Iris pigment epithelial cell (primary cell): ENCODE results near the gene CHMP6.
"Not testable (repeated sequence)": the region's sequence is repeated elsewhere in the genome, so short reads cannot be mapped to it uniquely, and the experiment has no call there.

Source experiments
- DNase-seq: peaks from one replicate; pipeline ENCODE4 v3.0.0-alpha.2; 2011; ENCODE audit warnings: low read depth

Gene CHMP6

DNA sequence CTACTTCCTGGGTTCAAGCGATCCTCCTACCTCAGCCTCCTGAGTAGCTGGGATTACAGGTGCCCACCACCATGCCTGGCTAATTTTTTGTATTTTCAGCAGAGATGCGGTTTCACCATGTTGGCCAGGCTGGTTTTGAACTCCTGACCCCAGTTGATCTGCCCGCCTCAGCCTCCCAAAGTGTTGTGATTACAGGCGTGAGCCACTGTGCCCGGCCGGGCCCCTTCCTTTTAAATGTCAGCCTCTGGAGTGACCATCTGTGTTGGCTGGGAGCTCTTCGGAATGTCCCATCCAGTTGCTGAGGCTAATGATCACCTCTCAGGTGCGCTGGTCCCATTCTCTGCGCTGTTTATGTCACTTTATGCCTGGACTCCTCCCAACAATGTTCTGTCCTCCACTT lies 38.7 kb downstream of the CHMP6 start:
- DNase-seq, result not testable (repeated sequence)

DNA sequence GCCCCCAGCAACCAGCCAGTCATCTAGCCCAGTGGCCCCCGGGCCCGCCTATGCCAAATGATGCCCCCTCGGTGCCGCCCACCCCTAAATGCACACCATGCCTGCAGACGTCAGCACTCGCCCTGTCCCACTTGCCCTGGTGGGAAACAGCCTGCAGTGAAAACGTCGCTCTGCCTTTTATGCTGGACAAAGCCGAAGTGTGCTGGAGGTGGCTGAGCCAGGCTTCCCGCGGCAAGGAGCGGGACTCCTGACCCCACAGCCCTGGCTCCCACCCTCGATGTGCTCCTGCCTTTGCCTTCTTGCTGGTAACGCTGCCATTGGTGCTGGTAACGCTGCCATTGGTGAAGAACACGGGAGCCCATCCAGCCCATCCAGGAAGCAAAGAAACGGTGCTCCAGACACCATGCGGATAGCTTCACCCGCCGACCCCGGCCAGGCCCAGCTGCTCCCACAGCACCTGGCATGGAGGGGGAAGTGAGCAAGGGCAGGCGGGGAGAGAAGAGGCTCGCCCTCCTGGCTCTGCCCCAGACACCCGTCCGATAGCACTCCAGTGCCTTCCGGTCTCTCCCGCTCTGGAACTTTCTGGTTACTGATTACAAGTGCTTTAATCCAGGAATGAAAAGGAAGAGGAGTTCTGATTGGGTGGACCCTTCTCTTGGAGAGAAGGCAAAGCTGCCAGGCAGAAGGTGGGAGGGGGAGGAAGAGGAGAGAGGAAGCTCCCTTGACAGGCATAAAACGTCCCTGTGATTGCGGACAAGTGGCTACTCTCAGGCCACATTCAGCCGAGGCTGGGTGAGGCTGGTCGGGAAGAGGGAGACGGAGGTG lies 39.3 kb downstream of the CHMP6 start:
- no peak for DNase-seq

DNA sequence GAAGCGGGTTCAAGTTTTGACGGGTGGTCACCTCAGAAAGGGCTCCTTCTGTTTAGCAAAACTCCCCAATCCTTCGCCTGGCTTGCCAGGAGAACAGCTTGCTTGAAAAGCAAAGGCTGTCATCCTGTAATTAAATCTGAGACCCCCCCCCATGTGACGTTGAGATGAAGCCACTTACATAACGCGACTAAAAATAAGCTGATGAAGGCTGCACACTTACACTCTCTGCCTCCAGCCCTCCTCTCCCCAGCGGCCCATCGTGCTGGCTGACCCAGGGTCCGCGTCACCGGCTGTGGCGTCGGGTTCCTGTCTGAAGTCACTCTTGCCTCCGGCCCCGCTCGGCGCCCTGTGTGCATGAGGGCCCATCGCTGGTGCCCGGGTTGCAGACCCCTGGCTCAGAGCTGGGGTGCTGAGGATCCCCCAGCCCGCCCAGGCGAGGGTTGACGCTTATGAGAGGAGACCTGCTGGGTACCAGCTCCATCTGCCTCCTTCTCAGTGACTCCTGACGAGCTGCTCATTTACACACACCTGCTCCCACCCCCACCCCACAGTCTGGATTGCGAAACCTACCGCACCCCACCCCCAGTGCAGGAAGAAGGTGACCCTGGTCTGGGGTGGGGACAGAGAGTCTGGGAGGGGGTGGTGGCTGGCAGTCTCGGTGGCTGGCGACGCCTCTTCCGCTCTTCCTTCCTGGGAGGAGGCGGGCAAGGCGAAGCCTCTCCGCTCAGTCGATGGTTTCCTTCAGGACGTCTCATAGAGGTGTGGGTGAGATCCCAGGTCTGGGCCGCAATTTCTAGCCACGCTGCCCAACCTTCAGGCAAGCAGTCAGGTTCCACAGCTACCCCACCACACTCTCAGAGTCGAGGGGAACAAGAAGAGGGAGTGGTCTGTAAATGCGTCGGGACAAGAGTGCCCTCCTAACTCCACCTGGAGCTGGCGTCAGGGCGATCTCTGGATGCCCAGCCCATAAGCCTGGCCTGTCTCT lies 40.2 kb downstream of the CHMP6 start:
- DNase-seq, result no peak

DNA sequence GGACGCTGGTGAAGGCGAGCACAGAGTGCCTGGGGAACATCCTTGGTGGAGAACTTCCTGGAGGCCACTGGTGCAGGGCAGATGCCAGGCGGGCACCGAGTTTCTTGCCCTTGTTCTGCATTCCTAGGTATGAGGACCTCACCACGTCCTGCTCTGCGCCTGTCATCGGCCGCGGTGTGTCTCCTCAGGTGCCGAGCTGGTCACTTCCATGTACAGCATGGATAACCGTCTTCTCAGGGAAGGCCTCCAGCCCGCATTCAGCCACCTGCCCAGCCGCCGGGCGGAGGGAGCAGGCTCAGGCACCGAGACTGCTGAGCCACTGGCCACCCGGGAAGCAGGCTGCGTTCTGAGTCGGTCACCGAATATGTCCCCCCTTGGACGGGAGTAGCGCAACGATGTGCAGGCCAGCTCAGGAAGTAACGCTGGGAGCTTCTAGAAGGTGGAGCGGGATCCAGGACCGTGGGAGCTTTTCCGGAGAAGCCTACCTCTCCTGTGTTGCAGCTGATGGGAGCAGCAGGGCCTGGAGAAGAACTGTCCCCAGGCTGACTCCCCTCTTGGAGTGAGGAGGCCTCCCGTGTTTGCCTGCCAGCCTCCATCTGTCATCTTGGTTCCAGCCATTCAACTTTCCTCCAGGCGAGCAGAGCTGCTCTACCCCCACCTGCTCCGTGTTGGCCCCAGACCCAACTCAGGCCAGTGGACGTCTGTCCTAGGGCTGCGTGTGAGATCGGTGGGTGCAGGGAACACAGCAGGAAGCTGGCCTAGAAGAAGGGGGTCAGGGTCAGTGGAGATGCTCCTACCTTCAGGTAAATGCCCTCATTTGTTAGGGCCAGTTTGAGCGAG lies 41.2 kb downstream of the CHMP6 start:
- no peak for DNase-seq

DNA sequence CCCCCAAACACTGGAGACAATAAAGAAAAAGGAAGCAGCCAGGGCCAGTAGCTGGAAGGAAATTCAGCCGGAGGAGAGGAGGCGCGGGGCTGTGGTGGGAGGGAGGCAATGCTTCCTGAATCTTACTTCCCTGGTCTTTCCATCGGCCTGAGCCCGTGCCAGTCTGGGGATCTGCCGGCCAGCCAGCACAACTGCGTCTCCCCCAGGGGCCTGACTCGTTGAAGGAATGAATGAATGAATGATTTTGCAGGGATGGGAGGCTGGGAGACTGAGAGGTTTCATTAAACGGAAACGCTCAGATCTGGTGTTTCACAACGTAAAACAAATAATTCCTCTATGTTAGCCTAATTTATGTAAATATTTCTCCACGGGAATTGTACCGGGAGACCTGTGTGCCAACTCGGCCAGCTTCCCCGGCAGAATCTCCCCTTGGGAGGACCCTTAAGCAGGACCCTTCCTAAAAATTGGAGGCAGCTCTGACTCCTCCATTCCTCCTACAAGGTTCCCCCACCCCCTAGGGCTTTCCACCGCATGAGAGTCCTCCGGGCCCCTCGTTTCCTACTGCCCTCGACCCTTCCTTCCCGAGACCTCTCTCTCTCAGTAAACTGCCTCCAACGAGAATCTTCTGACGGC lies 42.0 kb downstream of the CHMP6 start:
- DNase-seq, result no peak

DNA sequence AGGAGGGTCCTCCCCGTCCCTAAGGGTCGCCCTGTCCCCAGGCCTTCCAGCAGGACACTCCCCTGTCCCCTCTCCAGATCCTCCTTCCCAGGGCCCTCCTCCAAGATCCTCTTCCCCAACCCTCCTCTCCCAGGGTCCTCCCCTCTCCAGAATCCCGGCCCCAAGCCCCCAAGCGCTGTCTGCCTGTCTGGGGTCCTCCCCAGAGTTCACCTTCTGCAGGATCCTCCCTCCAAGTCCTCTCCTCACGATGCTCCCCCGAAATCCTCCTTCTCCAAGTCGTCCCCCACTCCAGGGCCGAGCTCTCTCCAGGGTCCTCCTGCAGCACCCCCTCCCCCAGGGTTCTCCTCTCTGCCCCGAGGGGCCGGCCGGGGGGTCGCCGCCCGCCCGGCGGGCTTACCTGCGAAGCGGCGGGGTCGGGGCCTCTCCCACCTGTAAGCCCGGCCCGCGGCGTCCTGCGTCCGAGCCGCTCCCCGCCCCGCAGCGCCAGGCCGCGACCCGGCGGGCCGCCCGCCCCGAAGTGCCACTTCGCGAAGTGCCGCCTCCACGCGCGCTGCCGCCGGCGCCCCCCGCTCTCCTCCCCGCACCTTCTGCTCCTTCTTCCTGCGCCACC lies 42.6 kb downstream of the CHMP6 start:
- no peak for DNase-seq

DNA sequence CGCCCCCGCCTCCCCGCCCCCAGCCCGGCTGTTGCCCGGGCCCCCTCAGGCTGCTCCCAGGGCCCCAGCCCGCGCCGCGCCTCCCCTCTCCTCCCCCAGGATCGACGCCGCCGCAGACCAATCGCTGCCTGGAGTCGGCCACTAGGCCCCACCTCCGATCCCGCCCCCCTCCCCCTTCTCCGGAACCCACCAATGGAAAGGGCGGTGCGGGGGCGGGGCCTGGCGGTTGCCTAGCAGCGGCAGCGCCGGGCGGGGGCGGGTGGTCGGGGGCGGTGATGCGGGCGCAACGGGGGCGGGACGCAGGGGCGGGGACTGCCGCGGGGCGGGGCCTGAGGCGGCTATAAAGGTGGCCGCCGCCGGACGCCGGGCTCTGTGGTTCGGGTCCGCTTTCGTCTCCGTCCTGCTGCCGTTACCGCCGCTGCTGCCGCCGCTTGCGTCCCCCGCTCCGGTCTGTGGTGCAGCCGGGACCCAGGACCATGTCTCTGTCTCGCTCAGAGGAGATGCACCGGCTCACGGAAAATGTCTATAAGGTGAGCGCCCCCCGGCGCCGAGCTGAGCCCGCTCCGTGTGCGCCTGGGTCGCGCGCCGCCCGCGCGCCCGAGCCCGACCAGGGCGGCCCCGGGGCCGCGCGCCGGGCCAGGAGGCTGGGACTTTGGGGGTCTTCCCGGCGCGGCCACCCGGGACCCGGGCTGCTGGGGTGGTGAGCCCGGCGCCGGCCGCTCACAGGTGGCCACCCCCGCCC lies 43.3 kb downstream of the CHMP6 start, which contains the start of gene BAIAP2:
BAIAP2 (plus strand) TSS at position 373 of the 742 bp plus-strand sequence; CDS start at position 477, 104 bp downstream.
- DNase-seq, result peak; percentile 92

DNA sequence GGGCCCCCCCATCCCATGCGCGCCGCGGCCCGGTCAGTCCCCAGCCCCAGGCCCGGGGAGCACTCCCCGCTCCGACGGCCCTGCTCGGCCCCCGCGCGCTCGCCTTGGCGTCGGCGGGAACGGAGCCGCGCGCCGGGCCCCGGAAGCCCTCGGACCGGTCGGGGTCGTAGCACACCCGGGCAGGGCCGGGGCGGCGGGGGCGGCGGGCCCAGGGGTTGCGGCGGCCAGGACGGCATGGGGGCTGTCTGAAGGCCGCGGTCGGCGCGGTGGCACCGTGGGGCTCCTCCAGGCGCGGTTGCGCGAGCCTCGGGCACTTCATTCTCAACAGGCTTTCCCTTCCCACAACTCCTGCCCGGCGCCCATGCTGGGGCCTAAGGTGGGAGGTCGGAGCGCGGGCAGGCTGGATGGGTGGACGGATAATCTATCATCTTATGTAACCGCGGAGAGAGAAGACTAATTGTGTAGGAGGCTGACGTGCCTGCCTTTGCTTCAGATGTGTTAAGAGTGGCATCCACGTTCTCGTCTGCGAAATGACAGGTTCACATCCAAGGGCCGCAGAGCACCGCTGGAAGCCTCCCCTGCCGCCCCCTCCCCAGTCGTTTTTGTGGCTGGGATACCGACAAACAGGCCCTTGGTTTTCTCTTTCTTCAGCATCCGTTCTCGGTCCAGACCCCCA lies 44.0 kb downstream of the CHMP6 start:
- no peak for DNase-seq

DNA sequence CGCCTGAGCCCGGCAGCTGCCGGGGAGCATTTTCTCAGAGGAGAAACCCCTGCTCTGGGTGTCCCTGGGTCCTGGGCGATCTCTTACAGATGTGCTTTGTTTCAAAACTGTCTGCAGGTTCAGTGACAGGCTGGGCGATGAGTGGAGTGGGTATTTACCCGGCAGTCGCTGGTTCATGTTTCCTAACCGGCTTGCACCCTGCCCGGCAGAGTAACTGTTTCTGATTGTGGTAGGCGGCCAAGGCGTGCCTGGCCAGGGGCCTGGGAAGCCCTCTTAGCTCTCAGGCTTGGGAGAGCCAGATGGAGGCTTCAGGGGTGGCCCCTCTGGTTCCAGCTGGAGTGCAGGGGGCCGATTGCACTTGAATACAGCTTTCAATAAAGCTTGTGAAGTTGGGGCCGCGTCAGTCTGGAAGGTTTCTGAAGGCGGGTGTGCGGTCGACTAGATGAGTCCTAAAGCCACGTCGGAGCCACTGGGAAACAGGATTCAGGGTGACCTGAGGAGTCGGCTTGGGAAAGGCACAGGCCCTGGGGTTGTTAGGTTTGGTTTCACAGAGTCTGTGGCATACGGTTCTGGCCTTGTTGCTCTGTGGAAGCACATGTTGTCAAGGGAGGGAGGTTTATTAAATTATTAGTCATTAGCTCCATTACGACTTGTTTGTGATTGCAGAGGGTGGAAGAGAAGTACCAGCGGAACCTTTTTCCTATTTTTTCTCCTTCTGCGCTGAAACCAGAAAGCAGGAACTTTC lies 44.7 kb downstream of the CHMP6 start:
- no peak for DNase-seq

DNA sequence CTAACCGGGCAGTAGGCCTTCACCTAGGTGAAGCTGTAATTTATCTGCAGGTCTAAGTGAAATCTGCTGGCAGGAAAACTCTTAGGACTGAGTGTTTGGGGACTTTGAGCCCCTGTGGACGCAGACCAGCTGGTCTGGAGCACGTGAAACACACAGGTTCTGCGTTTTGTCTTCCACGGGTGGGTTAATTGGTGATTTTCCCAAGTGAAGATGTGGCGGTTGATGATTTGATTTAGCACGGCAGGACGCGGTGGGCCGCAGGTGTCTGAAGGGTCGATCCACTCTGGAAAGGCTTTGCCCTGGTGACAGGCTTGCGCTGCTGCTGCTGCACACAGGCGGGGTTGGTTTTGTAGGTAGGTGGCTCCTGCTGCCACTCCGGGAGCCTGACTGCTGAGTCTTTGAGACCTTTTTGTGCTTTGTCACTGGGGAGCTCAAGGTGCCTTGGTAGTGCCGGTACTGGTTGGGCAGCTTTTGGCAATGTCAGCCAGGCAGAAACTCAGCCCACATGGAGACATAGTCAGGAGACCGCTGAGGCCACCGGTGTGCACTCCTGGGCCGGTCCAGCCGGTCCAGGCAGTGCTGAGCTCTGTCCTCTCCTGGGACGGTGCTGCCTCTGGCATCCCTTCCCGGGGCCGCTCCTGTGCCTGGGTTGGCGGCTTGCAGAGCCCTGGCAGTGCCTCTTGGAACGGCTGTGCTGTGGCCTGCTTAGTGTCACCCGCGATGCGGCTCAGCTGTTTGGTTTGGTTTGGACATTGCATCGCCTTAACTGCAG lies 45.6 kb downstream of the CHMP6 start:
- no peak for DNase-seq

DNA sequence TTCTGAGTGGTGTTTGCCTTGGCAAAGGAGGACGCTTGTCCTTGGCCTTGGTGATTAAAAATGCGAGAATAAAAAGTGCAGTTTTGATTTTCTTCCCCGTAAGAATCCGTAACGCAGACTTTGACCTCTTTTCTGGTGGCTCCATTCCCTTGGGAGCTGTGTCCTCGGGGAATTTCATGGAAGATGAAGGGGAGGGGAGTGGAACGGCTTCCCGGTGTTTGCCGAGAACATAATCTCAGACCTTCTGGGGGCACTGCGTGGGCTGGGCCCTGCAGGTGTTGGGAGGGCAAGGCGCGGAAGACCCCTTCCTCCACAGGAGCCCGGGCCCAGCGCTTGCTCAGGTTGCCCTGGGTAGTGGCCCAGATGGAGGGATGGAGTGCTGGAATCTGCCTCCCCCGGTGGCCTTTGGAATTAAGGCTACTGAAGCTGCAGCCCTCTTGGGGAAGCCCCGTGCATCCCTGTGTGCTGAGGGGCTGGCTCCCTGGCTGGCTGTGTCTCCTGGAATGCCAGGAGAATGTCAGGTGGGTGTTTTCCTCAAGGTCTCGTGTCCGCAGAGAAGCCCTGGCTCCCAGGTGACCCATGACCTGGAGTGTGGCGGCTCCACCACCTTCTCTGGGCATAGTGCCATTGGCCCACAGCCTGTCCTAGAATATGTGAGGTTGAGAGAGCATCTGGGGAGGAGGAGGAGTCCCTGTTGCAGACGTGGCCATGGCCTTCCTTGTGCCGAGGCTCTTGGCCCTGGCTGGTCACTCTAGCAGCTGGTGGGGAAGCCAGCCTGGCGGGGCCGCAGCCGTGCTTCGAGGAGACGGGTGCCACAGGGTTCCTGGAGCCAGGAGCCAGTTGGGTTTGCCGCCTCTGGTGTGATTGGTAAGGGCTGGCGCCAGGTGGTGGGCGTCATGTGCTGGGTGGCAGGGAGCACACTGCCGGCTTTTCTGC lies 46.4 kb downstream of the CHMP6 start:
- DNase-seq, result no peak

DNA sequence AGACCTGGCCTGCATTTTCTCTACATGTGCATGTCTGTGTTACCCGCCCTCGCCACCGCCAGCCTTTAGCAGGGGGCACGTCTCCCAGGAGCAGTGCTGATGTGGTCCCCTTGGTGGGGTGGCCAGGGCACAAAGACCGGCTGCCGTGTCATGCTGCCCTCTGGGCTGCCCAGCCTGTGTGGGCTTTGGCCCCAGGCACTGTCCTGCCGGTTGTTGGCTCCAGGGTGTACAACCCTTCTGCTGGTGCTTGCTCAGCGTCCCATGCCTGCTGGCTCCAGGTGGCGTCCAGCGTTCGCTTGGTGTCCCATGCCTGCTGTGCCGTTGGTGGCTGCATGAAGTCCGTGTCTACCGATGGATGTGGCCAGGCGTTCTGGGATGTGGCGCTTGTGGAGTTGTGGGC lies 47.5 kb downstream of the CHMP6 start:
- DNase-seq, result no peak

DNA sequence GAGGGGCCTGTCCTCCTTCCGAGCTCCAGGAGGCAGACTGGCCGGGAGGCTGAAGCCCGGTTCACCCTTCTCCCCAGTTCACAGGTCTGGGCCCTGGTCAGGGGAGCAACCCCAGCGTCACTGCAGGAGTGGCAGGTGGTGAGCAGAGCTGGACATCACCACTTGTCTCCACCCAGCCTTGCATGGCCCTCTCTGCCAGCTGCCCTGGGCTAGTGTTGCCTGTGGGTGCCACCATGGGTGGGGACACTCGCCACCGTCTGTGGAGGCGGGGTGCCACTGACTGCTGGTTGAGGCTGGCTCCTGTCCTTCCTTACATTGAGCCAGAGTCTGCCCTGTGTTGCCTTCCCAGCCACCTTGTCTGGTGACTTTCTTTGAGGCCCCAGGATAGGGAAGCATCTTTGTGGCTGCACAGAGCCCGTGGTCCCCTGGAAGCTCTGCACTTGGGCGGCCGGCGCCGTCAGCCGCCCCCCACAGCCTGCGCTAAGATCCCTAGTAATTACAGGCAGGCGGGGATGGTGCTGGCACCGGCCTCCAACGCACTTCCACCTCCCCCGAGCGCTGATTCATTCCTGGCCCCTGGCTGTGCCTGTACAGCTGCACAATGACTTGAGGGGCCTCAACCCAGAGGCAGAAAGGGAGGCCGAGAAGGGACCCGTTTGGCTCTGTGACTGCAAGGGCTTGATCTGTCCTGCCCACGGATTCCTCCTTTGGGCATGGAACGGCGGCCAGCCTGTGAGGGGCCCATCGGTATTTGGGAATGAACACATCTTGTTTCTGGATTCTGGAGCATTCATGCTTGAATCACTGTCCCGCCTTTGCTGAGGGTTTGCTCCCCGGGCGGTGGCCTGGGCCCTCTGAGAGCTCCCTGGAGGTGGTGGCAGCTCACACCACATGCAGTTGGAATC lies 48.5 kb downstream of the CHMP6 start:
- peak; percentile 71 for DNase-seq

DNA sequence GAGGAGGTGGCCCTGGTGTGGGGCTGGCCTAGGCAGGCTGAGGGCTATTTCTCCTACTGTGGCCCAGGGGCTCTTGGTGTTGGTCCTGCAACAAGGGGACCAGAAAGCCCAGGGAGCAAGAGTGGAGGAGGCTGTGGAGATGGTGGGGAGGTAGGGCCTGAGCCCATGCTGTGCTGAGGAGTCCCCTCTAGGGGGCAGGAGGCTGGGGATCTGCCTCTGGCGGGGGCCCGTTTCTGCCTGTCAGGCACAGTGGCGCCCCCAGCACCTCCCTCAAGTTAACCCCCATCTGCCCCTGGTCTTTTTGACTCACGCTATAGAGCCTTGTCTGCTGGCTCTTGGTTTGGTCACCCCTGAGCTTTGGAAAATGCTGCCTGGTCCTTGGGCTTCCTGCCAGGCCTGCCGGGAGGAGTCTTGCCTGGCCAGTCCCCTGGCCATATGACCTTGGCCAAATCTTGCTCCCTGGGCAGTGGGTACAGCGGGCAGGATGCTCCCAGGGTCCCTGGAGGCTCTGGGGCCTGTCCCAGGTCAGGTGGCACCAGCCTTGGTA lies 49.2 kb downstream of the CHMP6 start:
- DNase-seq, result no peak

DNA sequence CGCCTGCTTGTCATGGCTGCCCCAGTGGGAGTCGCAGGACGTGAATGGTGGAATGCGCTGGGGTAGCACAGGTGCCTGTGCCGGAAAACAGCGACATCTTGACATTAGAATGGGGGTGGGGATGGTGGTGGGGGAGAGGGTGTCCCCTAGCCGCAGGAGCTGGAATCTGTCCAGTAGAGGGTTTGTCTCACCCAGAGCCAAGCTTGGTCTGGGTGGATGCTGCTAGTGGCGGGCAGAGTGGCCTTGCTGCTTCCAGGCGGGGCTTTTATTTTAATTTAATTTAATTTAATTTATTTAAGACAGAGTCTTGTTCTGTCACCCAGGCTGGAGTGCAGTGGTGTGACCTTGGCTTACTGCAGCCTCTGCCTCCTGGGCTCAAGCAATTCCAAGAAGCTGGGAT lies 51.0 kb downstream of the CHMP6 start:
- DNase-seq, result no peak

DNA sequence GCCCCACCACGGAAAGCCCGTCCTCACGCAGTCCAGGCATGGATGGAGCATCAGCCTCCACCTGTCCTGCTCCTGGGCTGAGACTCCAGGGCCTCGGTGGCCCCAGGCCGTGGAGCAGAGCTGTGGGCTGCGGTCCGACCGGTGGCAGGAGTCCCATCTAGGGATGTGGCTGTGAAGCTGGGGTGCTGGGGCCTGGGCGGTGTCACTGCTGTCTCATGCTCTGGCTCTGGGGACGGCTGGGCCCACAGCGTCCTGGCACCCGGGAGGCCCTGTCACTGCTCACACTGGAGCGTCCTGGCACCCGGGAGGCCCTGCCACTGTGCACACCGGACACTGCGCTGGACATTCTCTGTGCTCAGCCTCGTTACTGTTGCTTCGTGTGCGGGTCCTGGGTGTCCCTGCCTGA lies 51.7 kb downstream of the CHMP6 start:
- no peak for DNase-seq
